B cell (primary cell): ENCODE measurements around the gene SRD5A1. TPM values are rescaled to one million over a fixed set of nuclear protein-coding genes. Genes with fewer than 3 reads are reported as not detected.

Source experiments
- ATAC-seq: fragments of 200-7000 bp; cut with Tn5 transposase; one replicate; pipeline ENCODE4 v1.10.0; 2021; ENCODE audit warnings: low read depth, mild to moderate bottlenecking, moderate number of reproducible peaks, moderate library complexity
- CTCF ChIA-PET: fragments of 350-600 bp; sonication (Branson Sonifier 250); formaldehyde crosslinking; loops from one replicate; lab custom pipeline; 2021; ENCODE audit warnings: antibody characterized with exemption, inconsistent platforms; lab: Charles Lee
- POLR2A ChIA-PET: fragments of 350-600 bp; sonication (Branson Sonifier 250); formaldehyde crosslinking; loops from one replicate; lab custom pipeline; 2021; ENCODE audit warnings: antibody characterized with exemption; lab: Charles Lee
- DNase-seq: peaks from one replicate; pipeline ENCODE4 v3.0.0; 2013
- H2AFZ ChIP-seq: 2 replicates; pipeline ENCODE4 v1.6.1; 2012; ENCODE audit warnings: mild to moderate bottlenecking, low read depth, low read length; ENCODE audit not compliant: insufficient read depth, poor library complexity, severe bottlenecking
- H3K27ac ChIP-seq, 2 donors: 1 replicate in 1 of 2; 2 replicates in 1 of 2; pipeline ENCODE4 v1.5.1; 2012 to 2013; ENCODE audit warnings: low read length in 2 of 2, mild to moderate bottlenecking in 2 of 2, moderate library complexity in 1 of 2
- H3K27me3 ChIP-seq, 4 experiments: fragments of 200-600 bp in 1 of 4; sonication (generic) in 1 of 4; replicated peaks in 1 of 4; 1 replicate in 2 of 4; 2 replicates in 2 of 4; pipeline versions ENCODE4 v1.6.1 to v1.7.0; 2013 to 2016; ENCODE audit warnings: low read length in 3 of 4, mild to moderate bottlenecking in 2 of 4, mixed read lengths in 1 of 4, moderate library complexity in 1 of 4; ENCODE audit not compliant: insufficient read depth in 4 of 4, control insufficient read depth in 3 of 4; ENCODE audit errors: control extremely low read depth in 1 of 4
- H3K36me3 ChIP-seq, 2 experiments: replicated peaks in 1 of 2; 1 replicate in 1 of 2; 2 replicates in 1 of 2; pipeline versions ENCODE4 v1.6.1 to v1.7.1; 2013; ENCODE audit warnings: low read length in 1 of 2; ENCODE audit not compliant: insufficient read depth in 2 of 2, control insufficient read depth in 1 of 2; ENCODE audit errors: control extremely low read depth in 1 of 2, extremely low read depth in 1 of 2
- H3K4me1 ChIP-seq, 2 donors: fragments of 200-600 bp in 1 of 2; sonication (generic) in 1 of 2; 1 replicate in 1 of 2; 2 replicates in 1 of 2; pipeline versions ENCODE4 v1.5.1 to v1.6.1; 2013 to 2017; ENCODE audit warnings: low read length in 2 of 2; ENCODE audit not compliant: control insufficient read depth in 2 of 2, insufficient read depth in 2 of 2
- H3K4me2 ChIP-seq: replicated peaks from 2 replicates; pipeline ENCODE3; 2012; ENCODE audit warnings: mild to moderate bottlenecking, low read depth, low read length; ENCODE audit not compliant: poor library complexity, severe bottlenecking
- H3K4me3 ChIP-seq, 5 experiments: fragments of 200-600 bp in 1 of 5; sonication (generic) in 1 of 5; 1 replicate in 3 of 5; 2 replicates in 2 of 5; pipeline versions ENCODE4 v1.5.1 to v1.7.0; 2011 to 2016; ENCODE audit warnings: low read length in 4 of 5, mild to moderate bottlenecking in 4 of 5, low read depth in 2 of 5, control low read depth in 1 of 5, moderate library complexity in 1 of 5; ENCODE audit not compliant: insufficient read depth in 1 of 5; ENCODE audit errors: control extremely low read depth in 1 of 5, extremely low read depth in 1 of 5
- H3K79me2 ChIP-seq: fragments of 200-600 bp; sonication (generic); one replicate; pipeline ENCODE4 v1.6.0; 2016; ENCODE audit warnings: low read length; ENCODE audit not compliant: control insufficient read depth, insufficient read depth
- H3K9ac ChIP-seq: fragments of 200-600 bp; sonication (generic); 2 replicates; pipeline ENCODE4 v1.6.1; 2017; ENCODE audit warnings: mild to moderate bottlenecking, low read length, moderate library complexity
- H3K9me3 ChIP-seq, 3 donors: one replicate each; pipeline versions ENCODE4 v1.6.1 to v1.7.1; 2013; ENCODE audit warnings: low read length in 2 of 3; ENCODE audit not compliant: control insufficient read depth in 2 of 3, insufficient read depth in 1 of 3; ENCODE audit errors: control extremely low read depth in 1 of 3
- H4K20me1 ChIP-seq: 2 replicates; pipeline ENCODE4 v1.6.0; 2012; ENCODE audit warnings: mild to moderate bottlenecking, low read length; ENCODE audit not compliant: insufficient read depth, control insufficient read depth, poor library complexity, severe bottlenecking
- H3K27ac Mint-ChIP-seq: one replicate; pipeline ENCODE4 v1.8.0; 2021; ENCODE audit warnings: mixed read lengths
- H3K27me3 Mint-ChIP-seq: one replicate; pipeline ENCODE4 v1.8.0; 2021; ENCODE audit warnings: mixed read lengths
- H3K4me1 Mint-ChIP-seq: one replicate; pipeline ENCODE4 v1.8.0; 2021; ENCODE audit warnings: mixed read lengths
- H3K4me3 Mint-ChIP-seq: one replicate; pipeline ENCODE4 v1.8.0; 2021; ENCODE audit warnings: mixed read lengths
- H3K9me3 Mint-ChIP-seq: one replicate; pipeline ENCODE4 v1.8.0; 2022; ENCODE audit warnings: mixed read lengths; ENCODE audit not compliant: insufficient read depth
- CTCF ChIP-seq: fragments of 200-600 bp; IDR thresholded peaks from one replicate; pipeline ENCODE4 v1.8.0; 2022; ENCODE audit warnings: antibody characterized with exemption, mild to moderate bottlenecking
- EZH2 ChIP-seq: IDR thresholded peaks from 2 replicates; pipeline ENCODE4 v1.6.1; 2012; ENCODE audit warnings: borderline replicate concordance, low read depth, mild to moderate bottlenecking, moderate library complexity, low read length; ENCODE audit not compliant: insufficient read depth, poor library complexity, severe bottlenecking
- WGBS: methylation state at CpG from one replicate; pipeline ENCODE4 v1.1.5; 2013; ENCODE audit warnings: missing lambda C conversion rate; ENCODE audit not compliant: insufficient coverage; 5-methylcytosine and 5-hydroxymethylcytosine counted together
- intact Hi-C: fragments of 100-400 bp; cut with micrococcal nuclease; formaldehyde crosslinking; loops from one replicate; pipeline ENCODE4 v1.10.0; 2022
- polyA plus RNA-seq: library from polyadenylated mRNA; depleted of rRNA; stranded (reverse); fragments of >200 nt; gene quantifications from 2 replicates; pipeline ENCODE4 v1.2.3, GENCODE V29; 2012
- total RNA-seq, 2 donors: library from RNA; stranded (reverse); fragments of 120-200 nt in 1 of 2; gene quantifications; 1 replicate in 1 of 2; 2 replicates in 1 of 2; pipeline versions ENCODE4 v1.2.3 to v1.2.4, GENCODE V29; 2013 to 2022

Gene SRD5A1
- total and polyA plus RNA-seq, 2 donors (not counting 1 experiment from before 2014, with no cell fraction given): 17.2 to 29.2 TPM

GRCh38 chr5:6660688-6661087 lies 27.4 kb downstream of the SRD5A1 start:
- Mint-ChIP-seq H3K4me1 (peaks cover 30% of the 10 kb centered on the region), H3K27me3 (no peaks in the 10 kb centered on the region), H3K4me3 (peak overlapping the region; percentile 78), H3K27ac (peak overlapping the region; percentile 93), H3K9me3 (peaks cover 4% of the 10 kb centered on the region)
- Histone ChIP-seq H3K36me3 (peaks cover 0 to 22% of the 10 kb centered on the region in 2 experiments), H3K4me3 (peak overlapping the region in 4 of 5 experiments; percentile 35 to 62 (median 54)), H3K4me1 (peaks cover 20 to 26% of the 10 kb centered on the region in 2 donors), H4K20me1 (no peaks in the 10 kb centered on the region), H3K27ac (peak overlapping the region; percentile 82 to 87), H3K79me2 (no peaks in the 10 kb centered on the region), H3K27me3 (no peaks in the 10 kb centered on the region), H3K9me3 (peaks cover 1 to 15% (median 13%) of the 10 kb centered on the region in 3 donors), H3K9ac (peak overlapping the region; percentile 57), H3K4me2 (peak overlapping the region; percentile 71), H2AFZ (peak overlapping the region; percentile 75)
- intact Hi-C loops: loop anchor here (1.0 kb wide), 3 partner anchors 27 to 1238 kb away; partner anchors contain the start of genes ICE1, NSUN2 and SRD5A1
- no CpG with 5 or more reads among the region's 3 CpGs for WGBS
- ChIA-PET CTCF (interaction anchor here (0.6 to 1.0 kb wide), 3 partner anchors 17 to 51 kb away, joined by 3 to 4 read pairs (median 3); no protein-coding TSS in a partner anchor), POLR2A (interaction anchor here (1.6 kb wide), 1 partner anchor 28 kb away, joined by 9 read pairs; the partner anchor contains the start of genes NSUN2 and SRD5A1)
- TF ChIP-seq CTCF: no peak
- no peak for TF ChIP-seq EZH2
- no peak for DNase-seq
- peak; percentile 71 for ATAC-seq

GRCh38 chr5:6666762-6667161 lies 33.5 kb downstream of the SRD5A1 start:
- Mint-ChIP-seq H3K27ac (no peak overlapping the region), H3K9me3 (no peaks in the 10 kb centered on the region), H3K27me3 (no peaks in the 10 kb centered on the region), H3K4me1 (peaks cover 8% of the 10 kb centered on the region), H3K4me3 (no peak overlapping the region)
- no peak for DNase-seq
- CTCF ChIA-PET: no interaction called here
- intact Hi-C loops: no loop called here
- H3K4me2 ChIP-seq: no peak overlapping the region
- H2AFZ ChIP-seq: no peak overlapping the region
- ATAC-seq: no peak
- POLR2A ChIA-PET: no interaction called here
- no peak for TF ChIP-seq CTCF
- TF ChIP-seq EZH2: no peak
- H3K4me3 ChIP-seq: no peak overlapping the region
- H4K20me1 ChIP-seq: no peaks in the 10 kb centered on the region
- no peaks in the 10 kb centered on the region for H3K79me2 ChIP-seq
- H3K36me3 ChIP-seq: peaks cover 0 to 7% of the 10 kb centered on the region in 2 experiments
- peaks cover 0 to 2% of the 10 kb centered on the region in 2 donors for H3K4me1 ChIP-seq
- 97% methylated on average over 15 of the region's 15 CpGs for WGBS
- H3K9ac ChIP-seq: no peak overlapping the region
- H3K27me3 ChIP-seq: no peaks in the 10 kb centered on the region
- peaks cover 0 to 5% (median 1%) of the 10 kb centered on the region in 3 donors for H3K9me3 ChIP-seq
- no peak overlapping the region for H3K27ac ChIP-seq
